DMS114 treated with DMSO at 0.1 percent for 48 hours (cell line): ENCODE data around the gene DGKG.
A peak's percentile ranks its signal among the peaks of the same experiment; 100 is the strongest.

Experiments
- DNase-seq: peaks from one replicate; lab custom pipeline; 2025; ENCODE audit not compliant: unreplicated experiment; lab: John Stamatoyannopoulos, UW

DGKG gene

GRCh38 chr3:186118692-186119091 is 243.3 kb downstream of the DGKG start:
- no peak for DNase-seq

GRCh38 chr3:186117521-186118134 is 244.4 kb downstream of the DGKG start:
- no peak for DNase-seq

GRCh38 chr3:186115239-186115996 is 246.6 kb downstream of the DGKG start:
- no peak for DNase-seq

GRCh38 chr3:186110975-186111974 is 250.8 kb downstream of the DGKG start:
- no peak for DNase-seq

- peak; percentile 26 for DNase-seq
Observed at GRCh38 chr3:186109897-186110803, 251.9 kb downstream of the DGKG start.

DNA sequence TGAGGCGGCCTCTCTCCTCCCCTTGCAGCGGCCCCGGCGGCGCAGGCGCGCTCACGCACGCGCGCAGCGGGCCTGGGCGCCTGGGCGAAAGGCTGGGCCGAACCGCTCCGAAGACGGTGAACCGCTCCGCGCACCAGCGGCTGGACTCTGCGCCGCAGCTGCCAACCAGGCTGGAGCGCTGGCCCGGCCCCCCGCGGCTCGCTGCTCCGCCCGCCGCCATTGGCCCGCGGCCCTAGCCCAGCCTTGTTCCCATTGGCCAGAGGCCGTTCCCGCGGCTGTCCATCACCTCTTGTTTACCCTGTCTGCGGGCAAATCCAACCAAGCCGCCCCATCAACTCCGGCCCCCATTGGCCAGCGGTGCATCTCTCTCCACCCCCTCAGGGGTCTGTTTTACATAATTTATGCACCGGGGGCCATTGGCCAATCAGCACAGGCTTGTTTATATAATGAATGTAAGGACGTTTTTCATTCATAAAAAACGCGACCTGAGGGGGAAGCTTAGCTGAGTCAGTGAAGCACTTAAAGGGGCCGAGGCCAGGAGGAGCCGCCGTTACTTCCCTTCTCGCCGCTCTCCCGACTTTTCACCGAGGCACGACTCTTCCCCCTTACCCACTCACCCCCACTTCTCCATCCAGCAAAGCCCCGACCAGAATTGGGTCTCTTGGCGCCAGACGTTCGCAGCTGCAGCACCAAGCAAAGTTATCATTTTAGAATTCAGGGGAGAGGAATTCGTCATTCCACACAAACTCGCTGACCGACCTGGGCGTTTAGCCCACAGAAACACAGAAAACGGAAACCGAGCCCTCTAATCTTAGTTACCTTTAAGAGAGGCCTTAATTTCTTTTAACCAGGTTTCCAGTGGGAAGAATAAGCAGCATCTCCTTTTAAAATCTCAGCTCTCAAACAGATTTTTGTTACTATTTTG is 252.8 kb downstream of the DGKG start, which contains the start of gene ETV5:
ETV5 (minus strand) TSS at position 149 of the 925 bp plus-strand sequence. CDS start 3,221 bp downstream, outside the sequence.
- DNase-seq = peak; percentile 98

- DNase-seq = peak; percentile 35
Observed at GRCh38 chr3:186108106-186108940, 253.7 kb downstream of the DGKG start.

DNA sequence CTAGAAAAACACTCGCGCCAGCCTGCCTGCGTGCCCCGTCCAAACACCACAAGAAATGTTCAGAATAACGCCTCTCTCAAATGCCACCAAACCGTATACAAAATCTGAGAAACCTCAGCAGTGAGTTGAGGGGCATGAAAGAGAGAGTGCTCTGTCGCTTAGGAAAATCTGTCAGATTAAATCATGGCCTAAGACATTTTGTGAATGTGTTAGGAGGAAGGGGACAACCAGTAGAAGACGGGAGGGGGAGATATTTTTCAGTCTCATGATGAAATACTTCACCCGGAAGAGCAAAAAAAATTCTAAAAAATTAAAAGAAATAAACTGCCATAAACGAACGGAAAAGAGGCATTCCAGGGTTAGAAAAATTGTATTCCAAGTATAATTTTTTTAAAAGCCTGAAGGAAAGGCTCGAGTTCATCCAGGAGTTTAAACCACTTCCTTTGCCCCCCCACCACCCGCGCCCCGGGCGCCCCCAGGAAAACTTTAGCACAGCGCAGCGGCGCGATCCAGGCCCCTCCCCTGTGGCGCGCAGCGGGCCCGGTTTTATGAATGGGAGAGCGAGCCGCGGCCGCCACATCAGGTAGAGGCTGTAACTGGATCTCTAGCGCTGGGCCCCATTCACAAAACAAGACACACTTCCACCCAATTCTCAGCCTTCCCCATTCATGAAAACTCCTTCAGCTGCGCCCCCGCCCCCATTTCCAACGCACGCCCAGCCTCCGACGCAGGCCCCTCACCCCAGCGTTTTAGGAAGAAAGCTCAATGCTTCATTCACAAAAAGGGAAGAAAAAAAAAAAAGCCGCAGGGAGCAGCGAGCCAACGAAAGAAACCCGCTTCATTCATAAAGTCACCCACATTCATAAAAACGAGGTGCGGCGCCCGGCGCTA is 254.6 kb downstream of the DGKG start:
- peak; percentile 53 for DNase-seq

GRCh38 chr3:186105543-186105942 is 256.5 kb downstream of the DGKG start:
- no peak for DNase-seq

- DNase-seq = peak; percentile 21
Observed at GRCh38 chr3:186102687-186103086, 259.3 kb downstream of the DGKG start.

GRCh38 chr3:186100398-186100797 is 261.6 kb downstream of the DGKG start:
- no peak for DNase-seq

DNA sequence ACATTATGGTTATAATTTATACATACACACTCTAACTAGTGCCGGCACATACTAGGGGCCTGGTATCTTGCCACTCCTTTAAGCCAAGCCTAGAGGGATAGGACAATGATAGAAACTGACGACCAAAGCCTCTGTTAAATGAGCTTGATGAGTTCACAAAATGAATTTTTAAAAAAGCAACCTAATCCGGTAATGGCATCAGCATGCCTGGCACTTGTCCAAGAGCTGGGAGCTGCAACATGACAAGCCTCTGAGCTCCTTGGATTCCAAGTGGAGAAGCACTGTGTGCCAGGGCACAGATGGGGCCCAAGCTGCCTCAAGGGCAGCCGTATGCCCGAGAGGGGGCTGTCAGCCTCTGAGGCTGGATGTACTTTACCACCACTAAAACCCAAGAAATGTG is 262.9 kb downstream of the DGKG start:
- DNase-seq = no peak

DNA sequence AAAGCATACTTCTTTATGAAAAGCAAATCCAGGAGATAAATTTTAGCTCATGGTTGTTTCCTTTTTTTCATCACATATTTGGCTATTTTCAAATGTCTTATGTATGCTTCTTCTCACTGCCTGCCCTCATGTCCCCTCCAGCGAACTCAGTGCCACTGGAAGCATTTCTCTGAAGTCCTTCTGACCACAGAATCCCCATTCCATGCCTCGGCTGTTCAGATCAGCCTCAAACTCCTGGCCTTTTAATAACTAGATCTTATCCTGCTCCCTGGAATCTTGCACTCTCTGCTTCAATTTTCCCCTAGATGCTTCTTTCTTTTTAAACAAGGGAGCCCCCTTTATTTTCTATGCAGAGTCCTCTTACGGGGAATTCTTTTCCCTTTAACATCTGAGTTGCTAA is 263.3 kb downstream of the DGKG start:
- no peak for DNase-seq

DNA sequence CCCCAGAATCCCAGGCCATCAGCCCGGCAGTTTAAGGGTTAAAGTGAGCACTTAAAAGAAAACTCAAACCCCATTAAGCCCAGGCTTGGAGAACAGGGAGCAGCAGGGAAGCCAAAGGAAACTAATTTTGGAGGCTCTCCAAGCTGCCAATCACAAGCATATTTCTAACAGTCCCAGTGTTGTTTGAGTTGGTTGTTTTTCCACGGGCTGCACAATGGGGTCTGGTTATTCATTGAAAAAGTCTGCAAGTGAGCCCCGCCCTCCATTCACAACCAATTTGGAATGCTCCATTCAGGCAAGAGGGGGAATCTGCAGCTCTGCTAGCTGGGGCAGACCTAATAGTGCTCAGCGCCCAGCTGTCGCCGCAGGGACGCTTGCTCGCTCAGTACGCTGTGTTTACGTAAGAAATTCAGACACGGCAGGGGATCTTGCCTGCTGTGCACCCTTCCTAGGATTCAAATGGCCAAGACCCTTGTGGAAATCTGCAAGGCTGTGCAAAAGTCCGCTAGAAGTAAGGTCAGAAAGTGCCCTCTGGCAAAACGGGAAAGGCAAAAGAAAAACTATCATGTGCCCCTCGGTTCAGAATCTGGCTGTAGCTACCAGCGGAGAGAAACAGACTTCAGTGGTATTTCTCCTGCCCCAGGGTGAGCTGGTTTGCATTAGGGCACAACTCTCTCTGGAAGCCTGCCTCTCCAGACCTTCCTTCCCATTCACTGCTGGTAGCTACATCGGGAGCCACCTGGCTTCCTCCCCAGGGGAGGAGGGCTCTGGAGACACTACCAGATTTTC is 264.2 kb downstream of the DGKG start:
- DNase-seq = no peak

DNA sequence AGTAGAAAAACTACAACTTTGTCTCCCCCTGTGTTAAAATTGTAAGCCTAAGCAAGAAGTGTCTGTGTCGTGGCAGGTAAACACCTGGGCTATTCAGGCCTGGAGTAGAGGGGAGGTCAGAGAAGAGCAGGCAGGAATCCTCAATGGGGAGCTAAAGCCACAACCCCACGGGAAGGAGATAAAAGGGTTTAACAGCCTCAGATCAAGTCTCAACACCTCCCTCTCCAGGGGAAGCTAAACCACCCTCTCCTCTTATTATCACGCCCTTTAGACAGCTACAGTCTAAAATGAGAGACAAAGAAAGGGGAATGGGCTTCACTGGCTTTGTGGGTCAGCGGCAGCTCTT is 264.7 kb downstream of the DGKG start:
- no peak for DNase-seq
